AG08396 (cell line): ENCODE results near the gene HOXA1.

Experiments used
- DNase-seq: peaks from one replicate; pipeline ENCODE4 v3.0.0; 2012; ENCODE audit warnings: low spot score, mixed read lengths

The HOXA1 gene

DNA sequence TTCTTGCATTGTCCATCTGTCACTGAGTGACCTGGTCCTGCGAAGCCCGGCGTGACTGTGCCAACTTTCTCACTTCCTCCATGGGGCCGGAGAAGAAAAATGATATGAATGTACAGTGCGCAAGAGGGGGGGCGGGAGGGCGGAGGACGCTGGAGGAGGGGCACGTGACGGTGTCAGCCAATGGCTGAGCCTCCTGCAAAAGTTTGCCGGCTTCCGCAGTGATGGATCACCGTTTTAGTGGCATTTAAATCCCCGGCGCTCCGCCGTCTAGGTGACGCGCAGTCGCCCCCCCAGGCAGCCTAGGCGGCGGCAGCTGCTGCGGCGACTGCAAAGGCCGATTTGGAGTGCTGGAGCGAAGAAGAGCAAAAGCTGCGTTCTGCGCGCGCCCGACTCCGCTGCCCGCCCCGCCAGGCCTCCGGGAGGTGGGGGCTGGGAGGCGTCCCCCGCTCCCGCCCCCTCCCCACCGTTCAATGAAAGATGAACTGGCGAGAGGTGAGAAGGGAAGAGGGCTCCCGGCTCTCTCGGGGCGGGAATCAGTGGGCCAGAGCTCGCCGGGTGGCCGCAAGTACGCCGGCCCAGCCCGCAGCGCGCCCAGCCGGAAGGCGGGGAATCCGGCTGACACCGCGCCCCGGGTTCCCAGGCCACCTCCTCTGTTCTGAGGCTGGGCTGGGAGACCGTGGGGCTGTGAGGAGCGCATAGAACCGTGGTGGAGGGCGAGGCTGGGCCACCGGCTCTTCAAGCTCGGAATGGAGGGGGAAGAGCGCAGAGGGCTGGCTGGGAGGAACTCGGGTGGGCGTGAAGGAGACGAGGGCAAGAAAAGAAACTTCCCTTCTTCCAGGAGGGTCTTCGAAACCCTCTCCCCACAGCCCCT, at the start of gene HOXA1:
Gene HOXA1, minus strand, starts transcription at position 104 of the 871 bp plus-strand sequence. Its CDS starts 88 bp downstream, at position 16.
- peak; percentile 98 for DNase-seq

DNA sequence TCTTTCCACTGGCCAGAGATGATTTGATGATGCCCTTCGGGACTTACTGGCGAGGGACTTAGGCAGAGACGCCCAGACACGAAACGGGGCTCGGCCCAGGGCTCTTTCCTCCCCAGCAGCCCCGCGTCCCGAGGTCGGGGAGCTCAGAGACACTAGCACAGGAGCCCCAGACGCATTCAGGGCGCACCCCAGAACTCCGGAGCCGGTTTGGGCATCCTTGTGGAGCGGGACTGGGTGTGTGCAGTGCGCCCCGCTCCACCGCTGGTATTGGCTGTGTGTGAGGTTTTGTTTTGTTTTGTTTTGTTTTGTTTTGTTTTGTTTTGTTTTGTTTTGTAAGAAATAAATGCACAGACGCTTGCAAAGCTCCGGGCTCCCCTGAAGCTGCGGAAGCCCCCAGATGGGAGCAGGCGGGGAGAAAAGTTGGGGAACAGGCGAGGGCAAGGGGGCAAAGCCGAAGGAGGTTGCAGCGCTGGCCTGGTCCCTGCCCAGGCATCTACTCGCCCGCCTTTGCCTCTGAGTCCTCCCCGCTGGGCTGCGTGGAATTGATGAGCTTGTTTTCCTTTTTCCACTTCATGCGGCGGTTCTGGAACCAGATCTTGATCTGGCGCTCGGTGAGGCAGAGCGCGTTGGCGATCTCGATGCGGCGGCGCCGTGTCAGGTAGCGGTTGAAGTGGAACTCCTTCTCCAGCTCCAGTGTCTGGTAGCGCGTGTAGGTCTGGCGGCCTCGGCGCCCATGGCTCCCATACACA, 49.5 kb upstream of the HOXA1 start:
- DNase-seq = no peak

DNA sequence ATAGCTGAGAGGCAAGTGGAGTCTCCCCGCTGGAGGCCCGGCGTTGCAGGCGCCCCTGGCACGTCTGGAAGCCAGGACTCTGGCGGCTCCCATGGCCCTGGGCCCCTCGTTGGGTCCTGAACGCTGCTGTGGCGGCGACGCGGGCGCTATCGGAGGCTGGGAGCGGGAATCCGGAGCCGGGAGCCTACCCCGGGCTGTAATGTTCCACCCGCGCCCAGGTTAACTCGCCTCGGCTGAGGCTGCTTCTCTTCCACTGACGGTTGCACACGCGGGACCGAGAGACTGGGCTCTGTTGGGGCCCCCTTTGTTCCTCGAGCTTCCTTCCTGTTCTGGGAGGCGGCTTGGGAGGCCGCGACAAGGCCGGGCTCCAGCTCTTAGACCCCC, 49.0 kb upstream of the HOXA1 start:
- no peak for DNase-seq

DNA sequence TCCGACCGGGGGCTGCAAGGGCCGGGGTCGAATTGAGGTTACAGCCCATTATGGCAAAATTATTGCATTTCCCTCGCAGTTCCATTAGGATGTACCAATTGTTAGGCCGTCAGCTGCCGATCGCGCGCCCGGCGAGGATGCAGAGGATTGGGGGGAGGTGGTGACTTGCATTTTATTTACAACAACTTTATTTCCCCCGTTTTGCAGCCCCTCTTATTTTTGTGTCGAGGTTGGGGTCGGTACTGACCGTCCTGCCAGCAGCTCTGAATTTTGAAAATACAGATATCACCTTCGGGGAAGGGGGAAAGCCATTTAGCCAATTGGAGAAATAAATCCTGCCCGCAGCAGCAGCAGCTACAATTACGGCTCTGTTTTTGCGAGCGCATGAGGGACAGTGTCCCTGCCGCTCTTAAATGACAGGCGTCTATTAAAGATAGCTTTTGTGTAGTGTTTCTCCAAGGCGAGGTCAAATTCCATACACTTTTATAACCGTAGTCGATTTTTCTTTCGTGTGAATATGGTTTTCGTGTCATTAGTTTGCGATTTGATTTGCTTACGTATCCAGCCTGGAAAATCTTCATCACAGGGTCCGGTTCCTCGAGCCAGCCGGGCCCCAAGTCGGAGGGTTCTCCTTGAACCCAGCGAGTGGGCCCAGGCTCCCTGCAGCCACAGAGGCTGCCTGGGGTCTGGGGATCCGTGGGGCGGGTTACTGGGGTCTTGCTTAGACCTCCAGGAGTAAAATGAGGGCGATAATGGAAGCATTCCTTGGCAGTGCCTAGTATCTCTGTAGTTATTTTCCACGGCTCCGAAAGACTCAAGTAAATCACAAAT, 48.4 kb upstream of the HOXA1 start:
- no peak for DNase-seq

DNA sequence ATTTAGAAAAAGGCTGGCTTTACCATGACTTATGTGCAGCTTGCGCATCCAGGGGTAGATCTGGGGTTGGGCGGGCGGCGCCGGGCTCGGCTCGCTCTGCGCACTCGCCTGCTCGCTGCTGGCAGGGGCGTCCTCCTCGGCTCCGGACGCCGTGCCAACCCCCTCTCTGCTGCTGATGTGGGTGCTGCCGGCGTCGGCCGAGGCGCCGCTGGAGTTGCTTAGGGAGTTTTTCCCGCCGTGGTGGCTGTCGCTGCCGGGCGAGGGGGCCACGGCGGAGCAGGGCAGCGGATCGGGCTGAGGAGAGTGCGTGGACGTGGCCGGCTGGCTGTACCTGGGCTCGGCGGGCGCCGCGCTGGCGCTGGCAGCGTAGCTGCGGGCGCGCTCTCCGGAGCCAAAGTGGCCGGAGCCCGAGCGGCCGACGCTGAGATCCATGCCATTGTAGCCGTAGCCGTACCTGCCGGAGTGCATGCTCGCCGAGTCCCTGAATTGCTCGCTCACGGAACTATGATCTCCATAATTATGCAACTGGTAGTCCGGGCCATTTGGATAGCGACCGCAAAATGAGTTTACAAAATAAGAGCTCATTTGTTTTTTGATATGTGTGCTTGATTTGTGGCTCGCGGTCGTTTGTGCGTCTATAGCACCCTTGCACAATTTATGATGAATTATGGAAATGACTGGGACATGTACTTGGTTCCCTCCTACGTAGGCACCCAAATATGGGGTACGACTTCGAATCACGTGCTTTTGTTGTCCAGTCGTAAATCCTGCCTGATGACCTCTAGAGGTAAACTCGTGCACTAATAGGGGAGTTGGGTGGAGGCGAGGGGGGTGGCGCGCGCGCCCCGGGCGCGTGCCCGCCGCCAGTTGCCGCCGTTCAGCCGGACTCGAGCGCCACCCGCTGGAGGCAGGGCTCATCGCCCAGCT, 47.5 kb upstream of the HOXA1 start, which contains the start of gene HOXA5:
Gene HOXA5, minus strand, starts transcription at position 659 of the 927 bp plus-strand sequence. Its CDS starts 74 bp downstream, at position 585.
- peak; percentile 97 for DNase-seq

DNA sequence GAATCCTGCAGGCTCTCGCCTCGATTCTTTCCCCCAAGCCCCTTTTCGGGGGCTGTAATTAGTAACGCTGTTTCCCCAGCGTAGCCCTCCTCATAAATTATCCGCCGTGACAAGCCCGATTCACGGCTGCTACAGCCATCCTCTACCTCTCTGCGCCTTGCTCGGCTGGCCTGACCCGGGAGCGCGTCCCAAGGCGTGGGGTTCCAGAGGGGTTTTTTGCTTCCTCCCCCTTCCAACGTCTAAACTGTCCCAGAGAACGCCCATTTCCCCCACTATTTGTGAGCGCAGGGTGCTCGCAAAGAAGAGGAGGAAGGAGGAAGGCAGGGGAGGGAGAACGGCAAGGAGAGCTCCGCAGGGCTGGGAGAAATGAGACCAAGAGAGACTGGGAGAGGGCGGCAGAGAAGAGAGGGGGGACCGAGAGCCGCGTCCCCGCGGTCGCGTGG, 46.8 kb upstream of the HOXA1 start:
- no peak for DNase-seq

DNA sequence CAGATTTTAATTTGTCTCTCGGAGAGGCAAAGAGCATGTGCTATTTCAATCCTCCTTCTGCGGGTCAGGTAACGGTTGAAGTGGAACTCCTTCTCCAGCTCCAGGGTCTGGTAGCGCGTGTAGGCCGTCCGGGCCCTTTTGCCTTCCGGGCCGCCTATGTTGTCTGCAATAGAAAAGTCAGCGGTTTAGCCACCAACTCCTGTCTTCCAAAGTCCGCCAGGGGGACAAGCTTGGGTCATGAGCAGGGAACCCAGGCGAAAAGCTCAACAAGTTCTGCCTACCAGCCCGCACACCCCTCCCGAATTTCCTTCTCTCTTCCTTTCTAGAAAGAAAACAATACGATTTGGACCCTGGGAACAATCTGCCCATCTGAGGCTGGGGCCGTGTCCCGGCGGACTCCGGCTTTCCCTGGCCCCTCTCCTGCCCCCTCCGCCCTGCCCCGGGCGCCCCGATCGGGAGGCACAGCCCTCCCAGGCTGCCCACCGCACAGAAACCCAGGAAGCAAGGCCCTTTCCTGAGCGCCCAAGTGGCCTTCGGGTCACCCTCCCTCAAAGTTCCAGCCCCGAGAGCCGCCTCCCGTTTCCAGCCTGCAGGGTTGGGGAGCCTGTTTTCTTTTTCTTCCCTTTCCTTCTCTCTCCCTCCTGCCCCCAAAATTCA, 46.3 kb upstream of the HOXA1 start:
- peak; percentile 67 for DNase-seq

DNA sequence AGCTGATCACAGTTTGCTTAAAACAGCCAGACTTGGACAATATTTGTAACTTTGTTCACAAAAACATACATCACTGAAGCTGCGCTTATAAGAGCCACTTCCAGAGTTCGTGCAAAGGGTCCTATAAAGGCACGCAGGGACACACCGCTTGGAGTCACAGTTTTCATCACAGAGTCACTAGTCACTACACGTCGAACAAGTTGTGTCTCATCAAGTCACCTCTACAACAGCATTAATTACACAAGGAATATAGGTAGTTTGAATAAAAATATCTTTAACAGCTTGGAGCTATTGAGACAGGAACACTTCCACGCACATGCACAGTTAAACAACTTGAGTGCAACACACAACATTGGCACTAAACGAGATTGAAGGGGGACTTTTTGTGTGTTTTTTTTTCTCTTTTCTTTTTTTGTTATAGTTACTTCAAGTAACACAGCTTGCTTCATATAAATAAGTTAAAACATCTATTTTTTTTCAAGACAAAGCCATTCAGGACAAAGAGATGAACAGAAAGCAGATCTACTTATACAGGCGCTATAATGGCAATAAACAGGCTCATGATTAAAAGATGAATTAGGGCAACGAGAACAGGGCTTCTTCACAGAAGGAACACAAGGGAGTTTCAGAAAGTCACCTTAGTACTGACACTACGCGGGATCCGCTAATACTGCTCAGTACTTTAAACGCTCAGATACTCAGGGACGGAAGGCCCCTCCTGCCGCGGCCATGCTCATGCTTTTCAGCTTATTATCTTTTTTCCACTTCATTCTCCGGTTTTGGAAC, 45.5 kb upstream of the HOXA1 start:
- DNase-seq = no peak

DNA sequence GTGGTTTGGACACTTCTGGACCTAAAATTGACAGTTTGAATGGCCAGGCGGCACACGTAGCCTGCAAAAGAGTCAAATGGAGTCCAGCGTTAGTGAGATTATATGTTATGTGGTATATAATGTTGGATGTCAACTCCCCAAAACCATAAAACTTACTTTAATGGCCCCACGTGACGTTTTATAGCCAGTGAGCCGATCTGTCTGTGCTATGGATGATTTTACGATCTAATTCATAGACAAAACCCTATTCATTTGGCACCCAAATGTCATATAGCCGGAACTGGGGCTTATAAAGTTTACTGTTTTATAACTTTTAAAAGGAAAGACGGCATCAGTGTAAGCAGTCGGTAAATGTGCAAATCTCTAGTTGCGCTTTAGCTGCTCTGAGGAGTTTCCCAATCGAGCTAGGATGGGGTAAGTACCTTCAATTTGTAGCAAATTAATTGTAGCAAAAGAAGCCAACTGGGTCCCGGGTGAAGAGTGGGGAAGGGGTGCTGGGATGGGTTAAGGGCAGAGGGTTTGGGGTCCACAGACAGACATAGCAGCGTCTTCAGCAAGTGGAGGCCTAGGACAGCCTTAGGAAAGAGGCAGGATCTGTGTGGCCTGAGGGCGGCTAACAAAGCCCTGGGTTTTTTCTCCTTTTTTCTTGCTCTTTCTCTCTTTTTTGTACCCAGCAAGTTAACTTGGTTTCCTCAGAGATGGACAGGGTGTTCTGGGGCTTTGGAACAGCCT, 44.5 kb upstream of the HOXA1 start:
- DNase-seq = no peak

DNA sequence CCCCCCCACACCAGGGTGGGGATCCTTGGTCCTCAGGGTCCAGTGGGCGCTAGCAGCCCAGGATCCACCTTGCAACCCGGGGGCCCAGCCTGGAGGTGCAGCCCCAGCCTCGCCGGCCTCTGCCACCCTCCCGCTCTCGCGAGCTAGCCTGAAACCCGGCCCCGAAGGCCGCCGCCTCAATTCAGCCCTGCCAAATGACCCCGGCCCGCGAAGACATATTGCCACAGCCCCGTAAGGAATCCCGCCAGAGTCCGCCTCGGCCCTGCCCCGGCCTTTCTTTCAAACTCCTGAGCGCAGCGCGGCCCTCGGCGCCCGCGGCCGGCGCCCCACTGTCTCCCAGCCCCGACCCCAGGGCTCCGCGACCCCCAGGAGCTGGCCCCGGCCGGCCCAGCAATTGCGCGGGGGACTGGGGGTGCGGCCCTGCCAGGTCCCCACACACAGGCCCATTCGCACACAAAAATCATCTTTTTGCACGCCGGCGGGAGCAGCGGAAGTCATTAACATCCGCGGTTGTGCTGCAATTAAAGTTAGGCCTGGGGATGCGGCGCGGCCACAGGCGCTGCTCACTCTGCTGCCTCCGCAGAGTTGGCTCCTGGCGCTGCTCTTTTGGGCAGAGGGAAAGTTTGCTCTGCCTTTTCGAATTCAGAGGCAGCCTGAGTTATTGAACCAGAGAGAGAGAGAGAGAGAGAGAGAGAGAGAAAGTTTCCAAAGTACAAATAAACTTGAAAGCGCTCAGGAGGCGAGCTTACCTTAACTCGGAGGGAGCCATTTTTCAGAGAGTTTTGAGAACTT, 43.7 kb upstream of the HOXA1 start:
- no peak for DNase-seq

DNA sequence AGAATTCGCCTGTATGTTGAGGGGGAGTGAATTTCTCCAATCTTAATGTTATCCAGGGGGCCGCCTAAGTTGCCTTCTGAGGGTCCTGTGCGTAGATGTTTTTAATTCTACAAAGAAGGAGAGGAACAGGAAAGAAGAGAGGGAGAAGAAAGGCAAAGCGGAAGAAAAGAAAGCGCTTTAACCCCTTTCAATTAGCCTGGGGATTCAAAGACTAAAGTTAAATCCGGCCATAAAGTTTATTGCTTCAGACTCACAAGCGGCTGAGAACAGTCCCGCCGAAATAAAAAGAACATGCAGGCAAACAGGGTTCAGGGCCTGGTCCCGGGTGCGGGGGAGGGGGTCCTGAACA, 43.2 kb upstream of the HOXA1 start:
- DNase-seq = no peak

DNA sequence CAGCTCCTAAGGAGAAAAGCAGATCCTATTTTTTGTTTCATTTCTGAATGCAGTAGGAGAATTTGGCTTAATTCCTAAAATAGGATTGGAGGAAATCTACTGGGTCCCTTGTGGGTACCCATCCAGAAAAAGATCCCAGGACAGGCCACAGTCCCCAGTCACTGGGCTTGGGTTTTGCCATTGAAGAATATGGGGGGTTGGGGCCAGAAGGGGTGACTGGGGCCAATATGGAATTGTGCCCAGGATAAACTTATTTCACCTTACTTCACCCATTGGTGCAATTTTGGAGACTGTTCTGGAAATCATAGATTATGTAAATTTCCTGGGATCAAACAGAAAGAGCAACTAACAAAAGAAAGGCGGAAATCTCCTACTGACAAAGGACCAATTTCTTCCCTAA, 42.7 kb upstream of the HOXA1 start:
- no peak for DNase-seq

DNA sequence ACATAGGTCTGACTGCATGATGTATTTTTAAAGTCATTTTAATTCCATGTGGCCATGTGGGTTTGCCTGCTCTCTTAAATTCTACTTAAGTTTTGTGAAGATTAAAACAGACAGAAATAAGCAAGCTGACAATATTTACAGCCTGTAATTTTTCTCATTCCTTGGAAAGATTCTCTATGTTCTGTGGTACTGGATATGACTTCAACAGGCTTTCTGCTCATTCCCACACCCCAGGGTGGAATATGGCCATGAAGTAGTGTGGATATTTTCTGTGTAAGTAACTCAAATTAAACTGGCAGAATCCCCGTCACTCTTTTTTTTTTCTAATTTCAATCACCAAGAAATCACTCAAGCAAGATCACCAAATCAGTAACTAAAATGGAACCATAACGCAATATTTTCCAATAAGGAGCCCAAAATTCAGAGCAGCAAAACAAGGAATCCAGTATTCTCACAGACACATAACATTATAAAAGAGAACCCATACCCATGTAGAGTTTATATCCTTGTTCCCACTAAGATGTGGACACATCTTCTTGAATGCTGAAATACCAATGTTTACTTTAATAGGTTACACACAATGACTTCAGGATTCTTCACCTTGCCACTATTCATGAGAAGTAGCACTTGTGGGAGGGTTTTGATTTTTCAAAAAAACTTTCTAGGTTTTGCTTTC, 42.0 kb upstream of the HOXA1 start:
- no peak for DNase-seq

DNA sequence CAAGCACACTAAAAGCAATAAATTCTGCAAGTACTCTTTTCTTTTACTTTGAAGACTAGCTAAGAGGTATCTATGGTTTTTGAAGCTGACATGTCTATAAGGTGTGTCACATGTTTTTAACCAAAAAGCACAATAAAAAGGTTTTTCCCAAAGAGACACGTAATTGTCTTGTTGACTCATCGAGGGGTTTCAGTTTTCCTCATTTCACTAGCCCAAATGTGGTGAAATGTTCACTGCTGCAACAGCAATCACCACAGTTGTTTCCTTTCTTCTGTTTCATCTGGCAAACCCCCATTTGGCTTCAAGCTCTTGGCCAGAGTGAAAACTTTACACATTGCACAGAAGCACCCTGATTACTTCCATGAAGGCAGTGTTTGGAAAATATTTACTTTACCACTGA, 38.6 kb upstream of the HOXA1 start:
- DNase-seq = peak; percentile 62

DNA sequence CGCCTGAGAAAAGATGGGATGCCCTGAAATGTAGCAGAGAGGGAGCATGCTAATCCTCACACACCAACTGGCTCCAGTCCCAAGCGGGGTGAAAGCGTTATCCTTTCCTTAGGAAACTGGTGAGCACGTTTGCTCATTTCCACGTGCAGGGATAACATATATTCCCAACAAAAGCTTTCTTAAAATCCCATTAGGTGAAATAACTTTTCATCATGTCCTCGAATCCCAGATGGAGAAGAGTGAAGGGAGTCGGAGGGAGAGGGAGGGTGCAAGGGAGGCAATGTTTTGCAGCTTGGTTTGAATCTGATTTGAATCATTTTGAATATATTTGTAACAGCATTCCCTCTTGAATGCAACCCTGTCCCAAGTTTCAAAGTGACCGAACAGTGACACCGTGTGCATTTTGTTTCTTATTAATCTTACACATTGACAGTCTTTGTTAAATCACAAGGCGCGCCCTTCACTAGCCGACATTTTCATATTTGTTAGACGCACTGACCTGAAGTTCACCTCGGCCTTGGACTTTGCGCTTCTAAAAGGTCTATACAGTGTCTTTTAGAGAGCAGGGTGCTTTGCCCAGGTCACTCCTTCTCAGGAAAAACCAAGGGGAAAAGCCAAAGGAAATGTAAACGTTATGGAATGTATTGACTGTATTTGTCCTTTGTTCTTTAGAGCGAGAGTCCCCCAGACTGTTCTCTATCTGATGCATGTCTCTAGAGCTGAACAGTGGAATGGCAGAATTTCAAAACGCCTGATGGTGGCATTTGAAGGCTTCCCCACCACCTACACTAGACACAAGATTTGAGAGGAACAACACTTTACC, 37.8 kb upstream of the HOXA1 start:
- no peak for DNase-seq

DNA sequence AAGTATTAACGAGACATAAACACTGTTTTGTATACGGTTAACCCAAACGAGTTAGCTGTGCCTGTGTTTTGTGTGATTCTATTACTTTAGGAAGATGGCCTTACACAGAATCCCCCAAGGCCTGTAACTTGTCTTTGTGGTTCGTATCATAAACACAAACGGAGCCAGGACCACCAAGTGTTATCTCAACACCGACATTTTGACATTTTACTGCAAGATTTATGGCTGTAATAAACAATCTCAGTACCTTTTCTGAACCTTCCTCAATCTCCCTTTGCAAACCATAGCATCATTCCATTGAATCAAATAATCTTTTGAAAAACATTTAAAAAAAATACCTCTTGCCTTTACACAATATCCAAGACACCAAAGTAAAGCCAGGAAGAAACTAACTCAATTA, 37.2 kb upstream of the HOXA1 start:
- DNase-seq = no peak

DNA sequence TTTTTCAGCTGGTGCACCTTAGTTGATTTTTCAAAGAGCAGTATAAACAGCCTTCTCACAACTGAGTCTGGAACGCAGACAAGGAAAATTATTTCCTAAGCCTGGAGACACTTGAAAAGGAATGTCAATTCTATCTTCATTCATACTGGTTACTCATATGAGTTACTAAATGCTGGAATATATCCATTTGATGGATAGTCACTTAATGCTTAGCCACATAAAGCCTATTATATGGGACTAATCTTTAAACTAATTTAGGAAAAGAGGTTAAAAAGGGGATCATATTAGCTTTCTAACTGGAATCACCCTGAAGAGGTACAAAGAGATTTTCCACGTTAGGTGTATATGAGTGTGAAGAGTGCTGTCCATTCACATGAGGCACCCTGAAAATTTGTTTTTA, 36.4 kb upstream of the HOXA1 start:
- no peak for DNase-seq
